GM19324 (cell line): ENCODE measurements around the gene ERMARD.
"Not testable (repeated sequence)": the region's sequence is repeated elsewhere in the genome, so short reads cannot be mapped to it uniquely, and the experiment has no call there.

Source experiments
- ATAC-seq: cut with Tn5 transposase; IDR thresholded peaks from one replicate; pipeline ENCODE4 v1.9.1; 2021; ENCODE audit warnings: mild to moderate bottlenecking, moderate library complexity; ENCODE audit not compliant: unreplicated experiment, low FRiP score

ERMARD gene

GRCh38 chr6:169729961-169730360 is 21.5 kb upstream of the ERMARD start:
- ATAC-seq, result no peak

GRCh38 chr6:169738204-169738975 is 13.0 kb upstream of the ERMARD start:
- ATAC-seq, result no peak

- ATAC-seq, result no peak
Observed at GRCh38 chr6:169738976-169739529, 12.4 kb upstream of the ERMARD start.

- ATAC-seq, result no peak
Observed at GRCh38 chr6:169741344-169741743, 10.1 kb upstream of the ERMARD start.

GRCh38 chr6:169745405-169745804 is 6.0 kb upstream of the ERMARD start:
- ATAC-seq, result no peak

DNA sequence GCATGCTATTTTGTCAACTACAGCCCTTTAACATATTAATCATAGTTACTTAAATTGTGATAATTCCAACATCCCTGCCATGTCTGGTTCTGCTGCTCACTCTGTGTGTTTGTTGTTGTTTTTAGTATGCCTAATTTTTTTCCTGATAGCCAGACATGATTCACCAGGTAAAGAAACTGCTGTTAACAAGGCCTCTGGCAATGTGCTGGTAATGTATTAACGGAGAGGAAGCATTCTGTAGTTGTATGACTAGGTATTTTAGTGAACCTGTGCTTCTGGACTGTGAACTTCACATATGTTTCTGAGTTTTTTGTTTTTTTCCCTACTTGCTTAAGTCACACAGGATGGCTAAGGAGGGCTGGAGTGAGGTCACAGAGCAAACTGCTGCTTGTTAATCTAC is 4.9 kb upstream of the ERMARD start:
- no peak for ATAC-seq

DNA sequence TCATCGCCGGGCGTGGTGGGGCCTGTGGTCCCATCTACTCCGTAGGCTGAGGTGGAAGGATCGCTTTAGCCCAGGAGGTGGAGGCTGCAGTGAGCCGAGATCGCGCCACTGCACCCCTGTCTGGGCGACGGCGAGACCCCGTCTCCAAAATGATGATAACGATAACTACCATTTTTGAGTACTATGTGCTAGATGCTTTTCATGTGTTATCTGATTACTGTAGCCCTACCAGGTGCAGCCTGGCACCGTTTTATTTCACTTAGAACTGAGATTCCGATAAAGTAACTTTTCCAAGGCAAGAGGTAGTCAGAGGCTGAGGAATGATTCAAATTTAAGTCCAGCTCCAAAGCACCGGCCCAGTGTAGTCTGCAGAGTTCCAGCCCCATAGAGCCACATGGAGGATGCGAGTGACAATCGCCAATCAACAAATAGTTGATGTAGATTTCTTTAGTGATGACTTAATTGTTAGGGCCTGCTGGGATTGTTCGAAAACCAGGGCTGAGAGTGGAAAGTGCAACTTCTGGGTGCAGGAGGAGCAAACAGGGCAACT is 727 bp downstream of the ERMARD start:
- ATAC-seq, result no peak

DNA sequence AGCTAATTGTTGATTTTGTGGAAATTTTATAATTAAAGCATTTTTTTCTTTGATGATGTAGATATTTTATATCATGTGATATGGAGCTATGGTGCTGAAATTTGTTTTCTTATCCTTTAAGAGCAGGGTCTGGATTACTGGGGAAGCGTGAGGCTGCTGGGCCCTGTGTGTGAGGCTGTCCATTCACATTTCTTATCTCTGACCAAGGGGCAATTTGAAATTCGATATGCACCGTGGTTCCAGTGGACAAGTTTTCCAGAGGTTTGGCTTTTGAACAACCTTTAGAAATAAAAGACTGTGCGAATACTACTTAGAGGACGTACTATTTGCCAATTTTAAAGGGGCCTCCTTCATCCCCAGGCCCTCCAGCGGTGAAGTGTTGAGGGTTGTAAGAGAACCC is 3.7 kb downstream of the ERMARD start:
- no peak for ATAC-seq

- no peak for ATAC-seq
Observed at GRCh38 chr6:169763308-169763707, 11.9 kb downstream of the ERMARD start.

- ATAC-seq, result no peak
Observed at GRCh38 chr6:169763881-169764280, 12.5 kb downstream of the ERMARD start.

- ATAC-seq, result not testable (repeated sequence)
Observed at GRCh38 chr6:169765789-169766188, 14.4 kb downstream of the ERMARD start.

GRCh38 chr6:169766232-169766631 is 14.8 kb downstream of the ERMARD start:
- ATAC-seq, result no peak

GRCh38 chr6:169766921-169767736 is 15.7 kb downstream of the ERMARD start:
- no peak for ATAC-seq

- no peak for ATAC-seq
Observed at GRCh38 chr6:169774347-169774746, 22.9 kb downstream of the ERMARD start.

GRCh38 chr6:169775321-169775720 is 23.9 kb downstream of the ERMARD start:
- ATAC-seq, result no peak

DNA sequence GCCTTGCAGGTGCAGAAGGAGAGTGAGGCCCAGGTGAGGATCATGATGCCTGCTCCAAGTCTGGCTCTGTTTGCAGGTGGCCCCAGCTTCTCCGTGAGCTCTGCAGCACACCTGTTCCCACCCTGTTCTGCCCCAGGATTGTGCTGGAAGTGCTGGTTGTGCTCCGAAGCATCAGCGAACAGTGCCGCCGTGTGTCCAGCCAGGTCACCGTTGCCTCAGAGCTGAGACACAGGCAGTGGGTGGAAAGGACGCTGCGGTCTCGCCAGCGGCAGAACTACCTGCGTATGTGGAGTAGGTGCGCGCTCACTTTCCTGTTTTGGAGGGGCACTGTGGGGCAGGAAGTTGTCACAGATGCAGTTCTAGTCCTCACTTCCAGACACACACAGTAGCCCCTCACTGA is 25.0 kb downstream of the ERMARD start:
- ATAC-seq, result no peak

DNA sequence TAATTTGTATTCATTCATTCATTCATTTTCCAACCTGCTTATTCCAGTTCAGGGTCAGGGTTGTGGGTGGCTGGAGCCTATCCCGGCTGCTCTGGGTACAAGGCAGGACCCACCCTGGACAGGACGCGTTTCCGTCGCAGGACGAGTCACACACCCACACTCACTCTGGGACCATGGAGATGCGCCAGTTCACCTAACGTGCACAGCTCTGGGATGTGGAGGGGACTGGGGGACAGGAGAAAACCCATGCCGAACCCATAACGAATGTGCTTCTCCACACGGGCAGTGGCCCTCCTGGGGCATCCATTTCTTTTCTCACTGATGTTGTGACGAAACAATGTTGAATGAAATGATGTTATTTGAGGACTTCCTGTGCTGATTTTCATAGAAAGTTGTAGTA is 26.5 kb downstream of the ERMARD start:
- ATAC-seq, result no peak

GRCh38 chr6:169778646-169779045 is 27.2 kb downstream of the ERMARD start:
- no peak for ATAC-seq

DNA sequence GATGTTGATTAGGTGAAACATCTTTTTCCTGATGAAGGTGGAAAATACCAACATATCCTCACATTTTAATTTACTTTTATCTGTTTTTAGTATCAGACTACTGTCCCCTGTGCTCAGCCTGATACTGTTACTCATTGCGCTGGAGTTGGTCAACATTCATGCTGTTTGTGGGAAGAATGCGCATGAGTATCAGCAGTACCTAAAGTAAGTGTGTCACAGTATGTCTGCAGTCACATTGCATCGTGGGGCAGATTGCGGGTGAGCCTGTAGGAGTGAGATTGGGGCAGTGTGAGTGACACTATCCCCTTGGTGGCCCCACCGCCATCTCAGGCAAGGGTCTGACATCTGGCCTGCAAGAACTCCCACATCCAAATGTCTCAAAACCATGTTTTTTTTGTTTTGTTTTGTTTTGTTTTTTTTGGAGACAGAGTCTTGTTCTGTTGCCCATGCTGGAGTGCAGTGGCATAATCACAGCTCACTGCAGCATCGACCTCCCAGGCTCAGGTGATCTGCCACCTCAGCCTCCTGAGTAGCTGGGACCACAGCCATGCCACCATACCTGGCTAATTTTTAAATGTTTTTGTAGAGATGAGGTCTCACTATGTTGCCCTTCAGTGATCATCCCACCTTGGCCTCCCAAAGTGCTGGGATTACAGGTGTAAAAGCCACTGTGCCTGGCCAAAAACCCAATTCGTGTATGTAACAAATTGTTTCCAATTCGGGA is 27.8 kb downstream of the ERMARD start:
- ATAC-seq, result no peak

- no peak for ATAC-seq
Observed at GRCh38 chr6:169779896-169780295, 28.5 kb downstream of the ERMARD start.
